Measurements from ENCODE around the gene TPRA1. TPM values are rescaled to one million over a fixed set of nuclear protein-coding genes. Genes with fewer than 3 reads are reported as not detected.

Gene TPRA1
- total and polyA plus RNA-seq, 9 of the 15 experiments (the other 6 are each of a cell fraction or from before 2014, with no cell fraction given) = 0.66 to 21.5 (median 11.1) TPM

- TF ChIP-seq TEAD4 (IDR thresholded peaks at IDR 0.05; ENCODE audit: low read length) (peak; percentile 58; the same call in 1 of the 2 replicates), TEAD4 (CRISPR knock-in tag; IDR thresholded peaks at IDR 0.05; ENCODE audit: borderline replicate concordance) (no peak), NCOA1 (IDR thresholded peaks at IDR 0.05; ENCODE audit: low read depth) (no peak), NCOA6 (IDR thresholded peaks at IDR 0.05) (no peak), RBM14 (IDR thresholded peaks at IDR 0.05; ENCODE audit: borderline replicate concordance, insufficient read depth, low read depth, low read length) (no peak), PREB (CRISPR knock-in tag; IDR thresholded peaks at IDR 0.05) (no peak), FOS (IDR thresholded peaks at IDR 0.05; ENCODE audit: extremely low read depth, insufficient read length) (no peak), GTF2A2 (tag; IDR thresholded peaks at IDR 0.05) (no peak), MCM2 (IDR thresholded peaks at IDR 0.05; ENCODE audit: low read depth) (no peak), HMG20B (CRISPR knock-in tag; IDR thresholded peaks at IDR 0.05) (no peak), MCM5 (IDR thresholded peaks at IDR 0.05; ENCODE audit: low read depth) (no peak), POLR2A (conservative IDR thresholded peaks at IDR 0.05) (no peak), ZHX1 (conservative IDR thresholded peaks at IDR 0.05; ENCODE audit: low read length) (no peak), TCF7 (IDR thresholded peaks at IDR 0.05; ENCODE audit: borderline replicate concordance) (no peak), GABPB2 (CRISPR knock-in tag; conservative IDR thresholded peaks at IDR 0.05) (no peak), GABPA (tag; conservative IDR thresholded peaks at IDR 0.05; ENCODE audit: low read depth) (no peak), ZNF407 (IDR thresholded peaks at IDR 0.05; ENCODE audit: low read depth) (no peak), ZNF324 (CRISPR knock-in tag; IDR thresholded peaks at IDR 0.05) (no peak), SMC3 (conservative IDR thresholded peaks at IDR 0.05; ENCODE audit: insufficient read depth, low read depth, low read length) (no peak), ZSCAN32 (CRISPR knock-in tag; IDR thresholded peaks at IDR 0.05) (no peak)
These were observed 2.6 kb upstream of the TPRA1 start (continued) for GRCh38 chr3:127593178-127593577.
